ENCODE measurements around the gene ABCD2.

- TF ChIP-seq CTCF (IDR thresholded peaks at IDR 0.05) (no peak), POLR2A (IDR thresholded peaks at IDR 0.05) (no peak)
These were observed 1.7 kb downstream of the ABCD2 start for GRCh38 chr12:39617887-39618286.

All from thyroid gland (tissue), 4 donors.